Peyer's patch (tissue), 4 donors: ENCODE results near the gene SDHD.

Experiments
- POLR2A ChIP-seq, 2 donors: fragments of 450-650 bp; IDR thresholded peaks; one replicate each; pipeline ENCODE4 v1.5.1; 2017; ENCODE audit warnings: antibody characterized with exemption in 2 of 2, mild to moderate bottlenecking in 2 of 2, moderate library complexity in 2 of 2
- TF ChIP-seq, protein P1 (sequence below), 6 experiments: fragments of 450-650 bp in 4 of 6; fragments of 200-600 bp in 2 of 6; sonication (generic) in 1 of 6; IDR thresholded peaks; one replicate each; pipeline ENCODE4 v1.5.1; 2017 to 2019; ENCODE audit warnings: antibody characterized with exemption in 6 of 6, mild to moderate bottlenecking in 3 of 6, moderate library complexity in 1 of 6

DNA sequence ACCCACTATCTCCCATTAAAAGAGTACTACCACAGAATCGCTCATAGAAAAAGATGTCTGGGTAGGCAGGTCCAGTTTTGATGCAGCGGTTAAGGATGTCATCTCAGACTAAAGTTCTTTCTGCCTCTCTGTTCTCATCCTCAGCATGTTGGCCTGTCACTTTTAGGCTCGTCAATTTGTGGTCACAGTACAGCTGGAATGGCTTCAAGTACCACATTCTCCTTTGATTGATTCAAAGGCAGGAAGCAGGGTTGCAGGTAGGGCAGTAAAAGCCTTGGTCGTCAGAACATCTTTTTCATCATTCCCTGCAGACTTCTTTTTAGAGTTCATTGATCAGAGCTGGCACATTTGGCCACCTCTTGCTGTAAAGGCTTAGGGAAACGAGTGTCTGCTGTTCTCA, 28.7 kb downstream of the SDHD start:
- TF ChIP-seq, protein P1, sequence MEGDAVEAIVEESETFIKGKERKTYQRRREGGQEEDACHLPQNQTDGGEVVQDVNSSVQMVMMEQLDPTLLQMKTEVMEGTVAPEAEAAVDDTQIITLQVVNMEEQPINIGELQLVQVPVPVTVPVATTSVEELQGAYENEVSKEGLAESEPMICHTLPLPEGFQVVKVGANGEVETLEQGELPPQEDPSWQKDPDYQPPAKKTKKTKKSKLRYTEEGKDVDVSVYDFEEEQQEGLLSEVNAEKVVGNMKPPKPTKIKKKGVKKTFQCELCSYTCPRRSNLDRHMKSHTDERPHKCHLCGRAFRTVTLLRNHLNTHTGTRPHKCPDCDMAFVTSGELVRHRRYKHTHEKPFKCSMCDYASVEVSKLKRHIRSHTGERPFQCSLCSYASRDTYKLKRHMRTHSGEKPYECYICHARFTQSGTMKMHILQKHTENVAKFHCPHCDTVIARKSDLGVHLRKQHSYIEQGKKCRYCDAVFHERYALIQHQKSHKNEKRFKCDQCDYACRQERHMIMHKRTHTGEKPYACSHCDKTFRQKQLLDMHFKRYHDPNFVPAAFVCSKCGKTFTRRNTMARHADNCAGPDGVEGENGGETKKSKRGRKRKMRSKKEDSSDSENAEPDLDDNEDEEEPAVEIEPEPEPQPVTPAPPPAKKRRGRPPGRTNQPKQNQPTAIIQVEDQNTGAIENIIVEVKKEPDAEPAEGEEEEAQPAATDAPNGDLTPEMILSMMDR (IDR thresholded peaks at IDR 0.05), result no peak
- no peak for TF ChIP-seq POLR2A (IDR thresholded peaks at IDR 0.05)
